H9 (cell line): ENCODE results near the gene SLC25A43. TPM values are rescaled to one million over a fixed set of nuclear protein-coding genes. Genes with fewer than 3 reads are reported as not detected.

ENCODE experiments used
- DNase-seq: peaks from one replicate; pipeline ENCODE4 v3.0.0-alpha.2; 2017
- H2AFZ ChIP-seq: one replicate; pipeline ENCODE4 v1.6.1; 2013; ENCODE audit warnings: mild to moderate bottlenecking, low read length, control low read depth, moderate library complexity
- H2AK5ac ChIP-seq: 2 replicates; pipeline ENCODE4 v1.6.1; 2013; ENCODE audit warnings: low read length, control low read depth, mixed read lengths; ENCODE audit not compliant: insufficient read length
- H2BK120ac ChIP-seq: one replicate; pipeline ENCODE4 v1.6.1; 2013; ENCODE audit warnings: low read depth, mild to moderate bottlenecking, low read length, control low read depth, inconsistent platforms; ENCODE audit not compliant: poor library complexity, severe bottlenecking
- H2BK12ac ChIP-seq: 2 replicates; pipeline ENCODE4 v1.6.1; 2013; ENCODE audit warnings: low read length, control low read depth, mixed read lengths, low read depth; ENCODE audit not compliant: insufficient read length
- H2BK15ac ChIP-seq: 2 replicates; pipeline ENCODE4 v1.6.1; 2013; ENCODE audit warnings: low read depth, low read length, control low read depth
- H2BK20ac ChIP-seq: one replicate; pipeline ENCODE4 v1.6.1; 2013; ENCODE audit warnings: low read depth, mild to moderate bottlenecking, low read length, control low read depth, inconsistent platforms; ENCODE audit not compliant: poor library complexity, severe bottlenecking
- H2BK5ac ChIP-seq: 2 replicates; pipeline ENCODE4 v1.6.1; 2013; ENCODE audit warnings: low read length, control low read depth, mixed read lengths; ENCODE audit not compliant: insufficient read length
- H3K14ac ChIP-seq: 2 replicates; pipeline ENCODE4 v1.6.1; 2013; ENCODE audit warnings: low read length, control low read depth; ENCODE audit not compliant: insufficient read depth
- H3K18ac ChIP-seq: 2 replicates; pipeline ENCODE4 v1.6.1; 2013; ENCODE audit warnings: low read depth, mild to moderate bottlenecking, mixed read lengths, low read length, control low read depth; ENCODE audit not compliant: insufficient read length
- H3K23ac ChIP-seq: 2 replicates; pipeline ENCODE4 v1.6.1; 2013; ENCODE audit warnings: low read length, control low read depth, mixed read lengths, low read depth; ENCODE audit not compliant: insufficient read length
- H3K23me2 ChIP-seq: 2 replicates; pipeline ENCODE4 v1.6.1; 2013; ENCODE audit warnings: low read depth, mild to moderate bottlenecking, mixed read lengths, low read length, control low read depth; ENCODE audit not compliant: insufficient read length, poor library complexity, severe bottlenecking
- H3K27ac ChIP-seq: 2 replicates; pipeline ENCODE4 v1.5.1; 2013; ENCODE audit warnings: low read length, control low read depth, mixed read lengths, low read depth; ENCODE audit not compliant: insufficient read length
- H3K27me3 ChIP-seq: 2 replicates; pipeline ENCODE4 v1.6.1; 2013; ENCODE audit warnings: low read length, control low read depth, inconsistent platforms; ENCODE audit not compliant: insufficient read depth
- H3K4ac ChIP-seq: 2 replicates; pipeline ENCODE4 v1.6.1; 2013; ENCODE audit warnings: low read depth, mild to moderate bottlenecking, control low read depth, inconsistent platforms, low read length, moderate library complexity
- H3K4me1 ChIP-seq: 2 replicates; pipeline ENCODE4 v1.6.1; 2013; ENCODE audit warnings: low read length, control low read depth, inconsistent platforms; ENCODE audit not compliant: insufficient read depth
- H3K4me2 ChIP-seq: 2 replicates; pipeline ENCODE4 v1.6.1; 2013; ENCODE audit warnings: low read length, control low read depth, mixed read lengths; ENCODE audit not compliant: insufficient read length, insufficient read depth
- H3K56ac ChIP-seq: 2 replicates; pipeline ENCODE4 v1.6.1; 2013; ENCODE audit warnings: low read depth, mild to moderate bottlenecking, mixed read lengths, low read length, control low read depth; ENCODE audit not compliant: insufficient read length
- H3K79me1 ChIP-seq: 2 replicates; pipeline ENCODE4 v1.6.1; 2013; ENCODE audit warnings: low read depth, mild to moderate bottlenecking, moderate library complexity, low read length, control low read depth, inconsistent platforms; ENCODE audit not compliant: insufficient read depth, poor library complexity, severe bottlenecking
- H3K79me2 ChIP-seq: 2 replicates; pipeline ENCODE4 v1.6.1; 2013; ENCODE audit warnings: low read length, control low read depth, inconsistent platforms; ENCODE audit not compliant: insufficient read depth
- H3K9ac ChIP-seq: 2 replicates; pipeline ENCODE4 v1.6.1; 2013; ENCODE audit warnings: low read length, control low read depth, mixed read lengths; ENCODE audit not compliant: insufficient read length; ENCODE audit errors: extremely low read depth
- H3K9me3 ChIP-seq: one replicate; pipeline ENCODE4 v1.6.1; 2013; ENCODE audit warnings: low read depth, low read length, inconsistent platforms; ENCODE audit not compliant: control insufficient read depth
- H3T11ph ChIP-seq: one replicate; pipeline ENCODE4 v1.6.1; 2013; ENCODE audit warnings: mild to moderate bottlenecking, low read length, control low read depth, inconsistent platforms
- H4K20me1 ChIP-seq: one replicate; pipeline ENCODE4 v1.6.1; 2013; ENCODE audit not compliant: control insufficient read depth, insufficient read length, insufficient read depth
- H4K5ac ChIP-seq: 2 replicates; pipeline ENCODE4 v1.6.1; 2013; ENCODE audit warnings: low read depth, mild to moderate bottlenecking, mixed read lengths, low read length, control low read depth; ENCODE audit not compliant: insufficient read length
- H4K8ac ChIP-seq: replicated peaks from 2 replicates; pipeline ENCODE4 v1.6.1; 2013; ENCODE audit warnings: low read length, control low read depth, mixed read lengths, low read depth; ENCODE audit not compliant: insufficient read length
- H4K91ac ChIP-seq: 2 replicates; pipeline ENCODE4 v1.6.1; 2013; ENCODE audit warnings: low read depth, mild to moderate bottlenecking, moderate library complexity, mixed read lengths, low read length, control low read depth; ENCODE audit not compliant: insufficient read length
- H3K27ac Mint-ChIP-seq, 3 experiments: 2 replicates in 2 of 3; 3 replicates in 1 of 3; pipeline ENCODE4 v1.8.0; 2020 to 2021; ENCODE audit warnings: mixed read lengths in 3 of 3, mild to moderate bottlenecking in 1 of 3, moderate library complexity in 1 of 3
- H3K27me3 Mint-ChIP-seq: 2 replicates; pipeline ENCODE4 v1.8.0; 2021; ENCODE audit warnings: low read depth, mild to moderate bottlenecking, moderate library complexity, mixed read lengths
- H3K36me3 Mint-ChIP-seq, 3 experiments: 2 replicates in 2 of 3; 3 replicates in 1 of 3; pipeline ENCODE4 v1.8.0; 2020 to 2021; ENCODE audit warnings: low read depth in 3 of 3, mixed read lengths in 3 of 3; ENCODE audit not compliant: insufficient read depth in 1 of 3
- H3K4me1 Mint-ChIP-seq, 2 experiments: 2 replicates each; pipeline ENCODE4 v1.8.0; 2020; ENCODE audit warnings: mixed read lengths in 2 of 2
- H3K4me3 Mint-ChIP-seq, 2 experiments: 2 replicates in 1 of 2; 3 replicates in 1 of 2; pipeline ENCODE4 v1.8.0; 2020 to 2021; ENCODE audit warnings: mild to moderate bottlenecking in 2 of 2, mixed read lengths in 2 of 2, moderate library complexity in 1 of 2
- H3K9me3 Mint-ChIP-seq, 2 experiments: 2 replicates in 1 of 2; 3 replicates in 1 of 2; pipeline ENCODE4 v1.8.0; 2020; ENCODE audit warnings: mild to moderate bottlenecking in 2 of 2, mixed read lengths in 2 of 2, moderate library complexity in 1 of 2
- CTCF ChIP-seq: fragments of 200-600 bp; sonication (generic); conservative IDR thresholded peaks from 3 replicates; pipeline ENCODE4 v1.8.0; 2021; ENCODE audit warnings: antibody characterized with exemption, mild to moderate bottlenecking
- WGBS: extraction: QIAGEN DNeasy Blood & Tissue Kit; methylation state at CpG from one replicate; pipeline ENCODE4 v1.1.7; 2013; ENCODE audit warnings: missing lambda C conversion rate, low lambda C conversion rate, mixed read lengths; ENCODE audit not compliant: insufficient read length; ENCODE audit errors: extremely low coverage; 5-methylcytosine and 5-hydroxymethylcytosine counted together
- total RNA-seq: library from RNA; stranded (reverse); gene quantifications from 2 replicates; pipeline ENCODE4 v1.2.1, GENCODE V29; 2021

SLC25A43 gene
- total RNA-seq, 1 experiment from 2014 or later, result 3.7 TPM

DNA sequence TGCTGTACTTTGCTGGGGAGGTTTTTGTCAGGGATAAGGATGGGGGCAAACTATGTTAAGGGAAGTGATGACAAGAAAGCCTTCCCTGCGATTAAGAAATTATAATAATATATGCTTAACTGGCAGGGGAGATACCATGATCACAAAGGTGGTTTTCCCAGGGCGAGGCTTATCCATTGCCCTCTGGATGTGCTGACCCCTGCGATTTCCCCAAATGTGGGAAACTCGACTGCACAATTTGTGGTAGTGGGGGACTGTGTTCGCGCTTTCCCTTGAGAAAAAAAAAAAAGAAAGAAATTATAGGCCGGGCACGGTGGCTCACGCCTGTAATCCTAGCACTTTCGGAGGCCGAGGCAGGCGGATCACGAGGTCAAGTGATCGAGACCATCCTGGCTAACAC is 24.5 kb downstream of the SLC25A43 start:
- Histone ChIP-seq H4K8ac (no peak overlapping the region), H3K4me2 (no peak overlapping the region), H3K23me2 (no peaks in the 10 kb centered on the region), H2BK20ac (no peak overlapping the region), H3K23ac (no peak overlapping the region), H3K27ac (no peak overlapping the region), H3K18ac (no peak overlapping the region), H2BK5ac (no peak overlapping the region), H2AK5ac (no peak overlapping the region), H2BK12ac (no peak overlapping the region), H3K4ac (no peak overlapping the region), H3K79me1 (no peaks in the 10 kb centered on the region), H2BK15ac (no peak overlapping the region), H2AFZ (no peak overlapping the region), H3K4me1 (no peaks in the 10 kb centered on the region), H3K56ac (no peak overlapping the region), H3T11ph (no peak overlapping the region), H3K9me3 (peaks cover 20% of the 10 kb centered on the region), H3K79me2 (no peaks in the 10 kb centered on the region), H4K91ac (no peak overlapping the region), H3K14ac (no peak overlapping the region), H2BK120ac (no peak overlapping the region), H3K27me3 (no peaks in the 10 kb centered on the region), H3K9ac (no peak overlapping the region), H4K5ac (no peak overlapping the region), H4K20me1 (no peaks in the 10 kb centered on the region)
- no peaks in the 10 kb centered on the region for H3K27me3 Mint-ChIP-seq
- DNase-seq, result no peak
- no peak overlapping the region for H3K4me3 Mint-ChIP-seq
- no peak overlapping the region; a peak in 1 of 7 replicates for H3K27ac Mint-ChIP-seq
- no peak for TF ChIP-seq CTCF
- peaks cover 66 to 74% of the 10 kb centered on the region in 2 experiments for H3K9me3 Mint-ChIP-seq
- H3K36me3 Mint-ChIP-seq, result peaks cover 6 to 13% (median 8%) of the 10 kb centered on the region in 3 experiments; a peak in 5 of 7 replicates
- whole genome bisulfite sequencing, result no CpG with 5 or more reads among the region's 14 CpGs
- H3K4me1 Mint-ChIP-seq, result peaks cover 12 to 15% of the 10 kb centered on the region in 2 experiments
